GM19351 (cell line): ENCODE data around the gene CAMK1G.

Experiments used
- ATAC-seq: cut with Tn5 transposase; IDR thresholded peaks from one replicate; pipeline ENCODE4 v1.9.1; 2021; ENCODE audit warnings: mild to moderate bottlenecking, moderate library complexity; ENCODE audit not compliant: unreplicated experiment

Gene CAMK1G

GRCh38 chr1:209597499-209597898, 14.0 kb downstream of the CAMK1G start:
- ATAC-seq: no peak

DNA sequence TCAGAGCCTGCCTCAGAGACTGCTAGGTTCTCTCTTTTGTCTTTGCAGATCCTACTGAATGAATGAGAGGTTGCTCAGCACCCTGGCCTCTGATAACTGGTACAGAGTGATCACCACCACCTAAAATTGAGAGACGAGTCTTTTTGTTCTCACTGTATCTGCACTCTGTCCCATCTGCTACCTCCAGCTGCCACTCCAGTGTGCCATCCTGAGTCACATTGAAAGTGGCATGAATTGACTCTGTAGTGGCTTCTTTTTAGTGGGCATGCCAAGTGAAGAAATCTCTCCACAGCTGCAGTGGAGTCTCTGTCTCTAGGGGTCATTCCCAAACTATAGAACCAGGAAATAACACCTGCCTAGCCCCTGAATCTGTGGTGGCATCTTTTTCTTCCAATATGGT, 14.7 kb downstream of the CAMK1G start:
- no peak for ATAC-seq

- no peak for ATAC-seq
Measured at GRCh38 chr1:209600541-209600940, 17.0 kb downstream of the CAMK1G start.

GRCh38 chr1:209601809-209602657, 18.5 kb downstream of the CAMK1G start:
- peak; percentile 79 for ATAC-seq

DNA sequence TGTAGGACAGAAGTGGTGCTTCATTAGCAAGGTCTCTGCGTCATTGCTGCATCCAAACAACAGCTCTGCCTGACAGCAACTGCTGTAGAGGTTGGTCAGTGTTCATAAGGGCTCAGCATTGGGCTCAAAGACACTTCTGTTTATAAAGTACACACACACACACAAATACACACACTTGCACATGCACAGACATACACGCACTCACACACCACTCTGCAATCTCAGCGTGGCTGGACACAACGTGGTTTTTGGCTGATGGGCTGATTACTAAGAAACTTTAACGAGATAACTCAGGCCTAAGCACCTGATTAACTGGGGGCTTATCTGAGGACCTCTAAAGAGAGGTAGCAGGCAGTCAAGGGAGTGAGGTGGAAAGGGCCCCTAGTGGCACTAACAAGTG, 20.4 kb downstream of the CAMK1G start:
- no peak for ATAC-seq

- peak; percentile 79 for ATAC-seq
Measured at GRCh38 chr1:209607102-209607794, 23.7 kb downstream of the CAMK1G start.

GRCh38 chr1:209607795-209608178, 24.3 kb downstream of the CAMK1G start:
- peak; percentile 47 for ATAC-seq

GRCh38 chr1:209609041-209609790, 25.7 kb downstream of the CAMK1G start:
- no peak for ATAC-seq

GRCh38 chr1:209609791-209610630, 26.5 kb downstream of the CAMK1G start:
- ATAC-seq: no peak

GRCh38 chr1:209610631-209610905, 27.1 kb downstream of the CAMK1G start:
- no peak for ATAC-seq

- ATAC-seq: no peak
Measured at GRCh38 chr1:209611771-209612570, 28.5 kb downstream of the CAMK1G start.

- no peak for ATAC-seq
Measured at GRCh38 chr1:209612646-209613399, 29.3 kb downstream of the CAMK1G start.

GRCh38 chr1:209613400-209614150, 30.1 kb downstream of the CAMK1G start:
- ATAC-seq: no peak

DNA sequence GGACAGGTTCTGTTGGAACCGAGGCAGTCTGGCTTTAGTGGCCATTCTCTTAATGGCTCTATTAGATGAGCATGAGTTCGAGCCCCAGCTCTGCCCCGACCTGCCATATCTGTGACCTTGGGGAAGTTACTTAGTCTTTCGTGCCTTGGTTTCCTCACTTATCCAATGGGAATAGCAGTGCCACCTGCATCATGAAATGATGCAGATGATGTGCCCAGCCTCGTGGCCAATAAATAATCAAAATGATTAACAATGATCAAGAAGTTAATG, 30.6 kb downstream of the CAMK1G start:
- no peak for ATAC-seq

- no peak for ATAC-seq
Measured at GRCh38 chr1:209614906-209615305, 31.4 kb downstream of the CAMK1G start.

DNA sequence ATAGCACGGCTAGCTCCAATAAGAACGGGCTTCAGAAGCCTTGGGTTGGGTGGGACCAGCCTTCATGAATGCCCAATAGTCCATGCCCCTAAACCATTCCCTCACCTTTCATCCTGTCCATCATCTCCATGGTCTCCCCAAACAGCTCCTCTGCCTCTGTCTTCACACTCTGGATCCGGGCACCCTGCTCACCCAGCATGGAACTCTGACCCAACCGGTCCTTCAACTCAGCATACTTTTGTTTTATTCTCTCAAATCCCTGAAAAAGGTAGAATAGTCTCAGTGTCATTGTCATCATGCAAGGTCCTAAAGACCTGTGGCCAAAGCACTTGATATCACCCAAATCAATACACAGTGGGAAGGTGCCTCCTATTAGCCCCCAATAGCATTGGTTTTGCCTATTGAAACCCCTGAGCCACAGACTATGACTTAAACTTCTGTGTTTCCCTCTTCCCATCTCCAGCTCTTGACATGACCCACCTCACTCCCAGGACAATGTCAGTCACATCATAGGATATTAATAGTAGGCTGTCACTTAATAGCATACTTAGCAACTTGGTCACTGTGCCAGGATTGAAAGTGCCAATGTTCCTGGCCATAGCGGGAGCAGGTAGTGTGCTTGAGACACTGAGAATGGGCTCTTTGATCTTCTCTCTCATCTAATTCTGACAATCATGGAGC, 33.0 kb downstream of the CAMK1G start:
- ATAC-seq: no peak

GRCh38 chr1:209617047-209617673, 33.6 kb downstream of the CAMK1G start:
- no peak for ATAC-seq

DNA sequence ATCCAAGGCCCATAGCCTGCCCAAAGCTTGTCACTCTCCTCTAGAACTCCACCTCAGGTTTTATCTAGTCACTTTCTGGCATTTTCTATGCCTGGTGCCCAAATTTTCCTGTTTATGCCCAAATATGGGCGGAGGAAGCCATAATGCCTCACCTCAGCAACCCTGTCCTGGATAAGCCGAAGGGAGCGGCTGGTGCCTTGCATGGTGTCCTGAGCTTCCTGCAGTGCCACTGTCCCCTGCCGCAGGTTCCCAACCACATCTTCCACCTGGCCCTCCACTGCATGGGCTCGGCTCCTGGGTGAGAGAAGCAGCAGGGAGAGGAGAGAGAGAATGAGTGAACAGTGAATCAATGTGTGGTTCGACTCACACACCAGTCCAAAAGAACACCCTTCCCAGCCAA, 34.2 kb downstream of the CAMK1G start:
- ATAC-seq: no peak
